Spleen (tissue), 7 donors: Measurements from ENCODE around the gene DCST1.

Source experiments
- POLR2A ChIP-seq, 3 donors: fragments of 450-650 bp; IDR thresholded peaks; one replicate each; pipeline ENCODE4 v1.5.1; 2017; ENCODE audit warnings: antibody characterized with exemption in 3 of 3, mild to moderate bottlenecking in 1 of 3
- POLR2AphosphoS5 ChIP-seq, 3 donors: sonication (generic); formaldehyde crosslinking; IDR thresholded peaks; one replicate each; pipeline ENCODE4 v1.5.1; 2017; ENCODE audit warnings: antibody characterized with exemption in 3 of 3
- TF ChIP-seq, protein P1 (sequence below), 11 experiments: fragments of 200-600 bp in 7 of 11; fragments of 450-650 bp in 4 of 11; sonication (generic) in 4 of 11; IDR thresholded peaks in 8 of 11; conservative IDR thresholded peaks in 3 of 11; 1 replicate in 7 of 11; 2 replicates in 4 of 11; pipeline versions ENCODE4 v1.4.0 to v1.8.0; 2016 to 2021; ENCODE audit warnings: antibody characterized with exemption in 11 of 11, inconsistent platforms in 4 of 11, mild to moderate bottlenecking in 1 of 11
- donor health status: DM: no; HTN: no; CAD: no; lungs with moderate emphysema.
- donor health status: DM: no; HTN: no; CAD: no.
- donor health status: DM: no; HTN: no; CAD: no.

DNA sequence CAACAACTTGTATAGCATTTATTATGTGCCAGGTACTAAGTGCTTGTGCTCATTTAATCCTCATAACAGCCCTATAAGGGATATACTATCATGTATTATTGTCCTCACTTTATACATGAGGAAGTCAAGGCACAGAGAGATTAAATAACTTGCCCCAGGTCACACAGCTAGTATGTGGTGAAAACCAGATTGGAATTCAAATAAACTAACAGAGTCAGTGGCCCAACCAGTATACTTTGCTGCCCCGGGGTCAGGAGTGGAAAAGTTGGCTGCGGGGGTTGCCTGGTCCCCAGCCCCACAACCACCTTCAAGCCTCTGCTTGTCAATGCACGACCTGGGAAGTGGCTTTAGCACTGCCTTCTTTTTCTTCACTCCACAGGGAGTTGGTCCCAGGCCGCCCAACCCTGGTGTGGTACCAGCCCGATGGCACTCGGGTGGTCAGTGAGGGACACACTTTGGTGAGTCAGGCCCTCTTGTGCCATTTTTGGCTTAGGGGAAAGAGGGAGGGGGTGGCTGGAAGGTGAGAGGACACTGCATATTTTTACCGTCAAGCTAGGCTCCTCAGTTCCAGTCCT is 20.0 kb downstream of the DCST1 start:
- TF ChIP-seq, protein P1, sequence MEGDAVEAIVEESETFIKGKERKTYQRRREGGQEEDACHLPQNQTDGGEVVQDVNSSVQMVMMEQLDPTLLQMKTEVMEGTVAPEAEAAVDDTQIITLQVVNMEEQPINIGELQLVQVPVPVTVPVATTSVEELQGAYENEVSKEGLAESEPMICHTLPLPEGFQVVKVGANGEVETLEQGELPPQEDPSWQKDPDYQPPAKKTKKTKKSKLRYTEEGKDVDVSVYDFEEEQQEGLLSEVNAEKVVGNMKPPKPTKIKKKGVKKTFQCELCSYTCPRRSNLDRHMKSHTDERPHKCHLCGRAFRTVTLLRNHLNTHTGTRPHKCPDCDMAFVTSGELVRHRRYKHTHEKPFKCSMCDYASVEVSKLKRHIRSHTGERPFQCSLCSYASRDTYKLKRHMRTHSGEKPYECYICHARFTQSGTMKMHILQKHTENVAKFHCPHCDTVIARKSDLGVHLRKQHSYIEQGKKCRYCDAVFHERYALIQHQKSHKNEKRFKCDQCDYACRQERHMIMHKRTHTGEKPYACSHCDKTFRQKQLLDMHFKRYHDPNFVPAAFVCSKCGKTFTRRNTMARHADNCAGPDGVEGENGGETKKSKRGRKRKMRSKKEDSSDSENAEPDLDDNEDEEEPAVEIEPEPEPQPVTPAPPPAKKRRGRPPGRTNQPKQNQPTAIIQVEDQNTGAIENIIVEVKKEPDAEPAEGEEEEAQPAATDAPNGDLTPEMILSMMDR (IDR thresholded peaks at IDR 0.05 in 8 of 11, conservative IDR thresholded peaks at IDR 0.05 in 3 of 11) = no peak
- TF ChIP-seq POLR2A (IDR thresholded peaks at IDR 0.05) = no peak
- TF ChIP-seq POLR2AphosphoS5 (IDR thresholded peaks at IDR 0.05) = no peak
